ENCODE measurements around the gene CPAMD8. TPM values are rescaled to one million over a fixed set of nuclear protein-coding genes. Genes with fewer than 3 reads are reported as not detected.

The CPAMD8 gene
- total RNA-seq, 2 donors from 2014 or later = 2.0 to 5.2 TPM

DNA sequence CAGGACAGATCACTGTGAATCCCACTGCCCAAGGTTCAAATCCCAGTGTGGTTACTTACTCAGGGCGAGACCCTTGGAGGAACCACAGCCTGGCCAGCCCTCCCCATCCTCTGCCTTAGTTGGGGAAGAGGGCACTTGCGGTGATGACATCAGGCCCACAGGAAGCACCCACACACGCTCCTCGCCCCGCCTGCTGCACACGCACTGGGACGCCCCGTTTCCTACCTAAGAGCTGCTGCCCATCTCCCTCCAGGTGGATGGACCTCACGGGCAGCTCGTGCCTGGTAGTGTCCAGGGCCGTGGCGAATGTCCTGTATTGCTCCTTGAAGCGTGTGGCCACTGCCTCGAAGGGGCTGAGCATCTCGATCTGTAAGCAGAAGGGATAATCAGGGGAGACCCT is 29.0 kb upstream of the CPAMD8 start:
- no peaks in the 10 kb centered on the region for H3K4me1 ChIP-seq
- intact Hi-C loops (cut with DNase I) = no loop called here
- DNase-seq (no peak), ATAC-seq (no peak)
- TF ChIP-seq POLR2A (IDR thresholded peaks at IDR 0.05) = no peak
- TF ChIP-seq, protein P1, sequence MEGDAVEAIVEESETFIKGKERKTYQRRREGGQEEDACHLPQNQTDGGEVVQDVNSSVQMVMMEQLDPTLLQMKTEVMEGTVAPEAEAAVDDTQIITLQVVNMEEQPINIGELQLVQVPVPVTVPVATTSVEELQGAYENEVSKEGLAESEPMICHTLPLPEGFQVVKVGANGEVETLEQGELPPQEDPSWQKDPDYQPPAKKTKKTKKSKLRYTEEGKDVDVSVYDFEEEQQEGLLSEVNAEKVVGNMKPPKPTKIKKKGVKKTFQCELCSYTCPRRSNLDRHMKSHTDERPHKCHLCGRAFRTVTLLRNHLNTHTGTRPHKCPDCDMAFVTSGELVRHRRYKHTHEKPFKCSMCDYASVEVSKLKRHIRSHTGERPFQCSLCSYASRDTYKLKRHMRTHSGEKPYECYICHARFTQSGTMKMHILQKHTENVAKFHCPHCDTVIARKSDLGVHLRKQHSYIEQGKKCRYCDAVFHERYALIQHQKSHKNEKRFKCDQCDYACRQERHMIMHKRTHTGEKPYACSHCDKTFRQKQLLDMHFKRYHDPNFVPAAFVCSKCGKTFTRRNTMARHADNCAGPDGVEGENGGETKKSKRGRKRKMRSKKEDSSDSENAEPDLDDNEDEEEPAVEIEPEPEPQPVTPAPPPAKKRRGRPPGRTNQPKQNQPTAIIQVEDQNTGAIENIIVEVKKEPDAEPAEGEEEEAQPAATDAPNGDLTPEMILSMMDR (IDR thresholded peaks at IDR 0.05) = no peak
- no peak overlapping the region for H3K27ac ChIP-seq
- no peak overlapping the region for H3K4me3 ChIP-seq
- 89 to 90% methylated on average over 13 to 15 of the region's 15 CpGs for WGBS, 2 donors
- no peaks in the 10 kb centered on the region for H3K27me3 ChIP-seq
- no peaks in the 10 kb centered on the region for H3K9me3 ChIP-seq
- peaks cover 0 to 10% of the 10 kb centered on the region in 2 donors for H3K36me3 ChIP-seq (replicated peaks in 1 of 2; ENCODE audit: insufficient read depth in 1 of 2, low read depth in 2 of 2)

DNA sequence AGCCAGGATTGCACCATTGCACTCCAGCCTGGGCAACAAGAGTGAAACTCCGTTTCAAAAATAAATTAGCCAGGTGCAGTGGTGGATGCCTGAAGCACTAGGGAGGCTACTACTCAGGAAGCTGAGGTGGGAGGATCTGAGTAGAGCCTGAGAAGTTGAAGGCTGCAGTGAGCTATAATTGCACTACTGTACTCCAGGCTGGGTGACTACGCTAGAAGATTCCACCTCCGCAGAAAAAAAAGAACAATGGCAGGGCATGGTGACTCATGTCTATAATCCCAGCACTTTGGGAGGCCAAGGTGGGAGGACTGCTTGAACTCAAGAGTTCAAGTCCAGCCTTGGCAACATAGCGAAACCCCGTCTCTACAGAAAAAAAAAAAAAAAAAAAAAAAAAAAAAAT is 28.1 kb upstream of the CPAMD8 start:
- Histone ChIP-seq H3K27ac (no peak overlapping the region), H3K4me1 (no peaks in the 10 kb centered on the region), H3K9me3 (no peaks in the 10 kb centered on the region), H3K36me3 (replicated peaks in 1 of 2; ENCODE audit: insufficient read depth in 1 of 2, low read depth in 2 of 2) (peaks cover 0 to 10% of the 10 kb centered on the region in 2 donors), H3K4me3 (no peak overlapping the region), H3K27me3 (no peaks in the 10 kb centered on the region)
- DNase-seq = no peak
- intact Hi-C loops (cut with DNase I) = loop anchor here (5.0 kb wide), 1 partner anchor 282 kb away; no protein-coding TSS in a partner anchor
- 87 to 95% methylated on average over 3 to 5 of the region's 5 CpGs for WGBS, 2 donors
- TF ChIP-seq, protein P1 (IDR thresholded peaks at IDR 0.05) = no peak
- TF ChIP-seq POLR2A (IDR thresholded peaks at IDR 0.05) = no peak
- no peak for ATAC-seq

DNA sequence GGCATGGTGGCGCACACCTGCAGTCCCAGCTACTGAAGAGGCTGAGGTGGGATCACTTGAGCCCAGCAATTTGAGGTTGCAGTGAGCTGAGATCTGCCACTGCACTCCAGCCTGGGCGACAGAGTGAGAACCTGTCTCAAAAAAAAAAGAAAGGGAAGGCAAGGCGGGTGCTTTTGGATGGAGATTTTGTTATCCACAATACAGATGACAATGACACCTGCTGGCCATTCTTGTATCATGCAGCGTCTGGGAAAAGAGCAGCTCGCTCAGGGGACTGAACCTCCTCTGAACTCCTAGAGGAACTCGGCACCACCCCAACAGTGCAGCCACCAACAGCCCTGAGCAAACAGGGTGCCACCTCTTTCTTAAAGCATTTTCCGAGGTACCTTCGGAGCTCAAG is 25.8 kb upstream of the CPAMD8 start:
- intact Hi-C loops (cut with DNase I) = loop anchor here (5.0 kb wide), 1 partner anchor 280 kb away; no protein-coding TSS in a partner anchor
- DNase-seq (peak; percentile 27 to 42 (median 34)), ATAC-seq (peak; percentile 35)
- H3K36me3 ChIP-seq (replicated peaks in 1 of 2; ENCODE audit: insufficient read depth in 1 of 2, low read depth in 2 of 2) = peaks cover 0 to 4% of the 10 kb centered on the region in 2 donors
- no peak overlapping the region for H3K27ac ChIP-seq
- WGBS, 2 donors = 56 to 59% methylated on average over 8 of the region's 8 CpGs
- no peaks in the 10 kb centered on the region for H3K27me3 ChIP-seq
- H3K9me3 ChIP-seq = no peaks in the 10 kb centered on the region
- no peak for TF ChIP-seq POLR2A (IDR thresholded peaks at IDR 0.05)
- TF ChIP-seq, protein P1 (IDR thresholded peaks at IDR 0.05) = peak in 6 of 7 experiments; percentile 31 to 52 (median 38)
- H3K4me1 ChIP-seq = no peaks in the 10 kb centered on the region
- no peak overlapping the region for H3K4me3 ChIP-seq

DNA sequence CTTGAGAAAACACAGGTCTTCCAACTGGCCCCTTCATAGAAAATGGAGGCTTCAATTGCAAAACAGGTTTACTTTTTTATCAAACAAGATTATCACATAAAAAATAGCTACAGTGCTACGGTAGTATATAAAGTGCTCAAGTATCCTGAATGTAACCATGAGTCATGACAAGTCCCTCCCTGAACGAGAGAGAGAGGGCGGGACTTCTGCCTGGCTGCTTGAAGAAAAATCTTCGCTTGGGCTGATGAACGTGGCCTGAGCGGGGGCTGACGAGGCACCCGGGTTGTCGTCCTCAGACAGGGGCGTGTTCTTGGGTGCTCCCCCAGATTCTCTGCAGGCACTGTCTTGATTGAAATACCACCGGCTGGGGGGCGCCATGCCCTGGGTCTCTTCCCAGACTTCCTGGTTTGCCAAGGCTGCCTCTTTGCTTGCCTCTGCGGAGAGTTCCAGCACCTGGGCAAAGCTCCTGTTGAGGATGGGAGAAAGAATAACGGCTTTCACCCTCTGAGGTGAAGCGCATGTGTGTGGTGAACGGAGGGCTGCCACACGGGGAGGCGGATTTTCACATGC is 23.2 kb upstream of the CPAMD8 start:
- ATAC-seq (no peak), DNase-seq (no peak)
- TF ChIP-seq POLR2A (IDR thresholded peaks at IDR 0.05) = no peak
- TF ChIP-seq, protein P1 (IDR thresholded peaks at IDR 0.05) = no peak
- H3K36me3 ChIP-seq (replicated peaks in 1 of 2; ENCODE audit: insufficient read depth in 1 of 2, low read depth in 2 of 2) = peaks cover 0 to 4% of the 10 kb centered on the region in 2 donors
- no peaks in the 10 kb centered on the region for H3K4me1 ChIP-seq
- H3K27ac ChIP-seq = no peak overlapping the region
- H3K9me3 ChIP-seq = no peaks in the 10 kb centered on the region
- no peaks in the 10 kb centered on the region for H3K27me3 ChIP-seq
- intact Hi-C loops (cut with DNase I) = loop anchor here (5.0 kb wide), 1 partner anchor 277 kb away; no protein-coding TSS in a partner anchor
- no peak overlapping the region for H3K4me3 ChIP-seq
- WGBS, 2 donors = 82 to 89% methylated on average over 17 to 18 of the region's 18 CpGs

All from body of pancreas (tissue), 4 donors.